Neural cell (in vitro differentiated cells): ENCODE measurements around the gene KRT5. TPM values are rescaled to one million over a fixed set of nuclear protein-coding genes. Genes with fewer than 3 reads are reported as not detected.

Experiments used
- H2AFZ ChIP-seq: fragments of 200-600, 300-800 bp; sonication (generic), shearing (Covaris generic); 2 replicates; pipeline ENCODE4 v1.6.0; 2014; ENCODE audit warnings: low read depth, mild to moderate bottlenecking, antibody characterized with exemption, low read length, moderate library complexity
- H3F3A ChIP-seq: fragments of 200-600 bp; shearing (Covaris generic); 2 replicates; pipeline ENCODE4 v1.6.1; 2016; ENCODE audit warnings: mild to moderate bottlenecking, moderate library complexity, mixed read lengths, antibody characterized with exemption, low read length; ENCODE audit not compliant: insufficient read depth, poor library complexity, severe bottlenecking
- H3K27ac ChIP-seq: fragments of 200-600, 300-800 bp; sonication (generic), shearing (Covaris generic); 2 replicates; pipeline ENCODE4 v1.5.1; 2014; ENCODE audit warnings: mild to moderate bottlenecking, low read length, moderate library complexity
- H3K27me3 ChIP-seq: fragments of 300-800, 200-600 bp; sonication (generic), shearing (Covaris generic); 2 replicates; pipeline ENCODE4 v1.6.0; 2014; ENCODE audit warnings: mild to moderate bottlenecking, low read depth, low read length, moderate library complexity; ENCODE audit not compliant: insufficient read depth
- H3K36me3 ChIP-seq: fragments of 300-800, 200-600 bp; sonication (generic), shearing (Covaris generic); 2 replicates; pipeline ENCODE4 v1.5.1; 2014; ENCODE audit warnings: mild to moderate bottlenecking, antibody characterized with exemption, low read length, moderate library complexity; ENCODE audit not compliant: insufficient read depth
- H3K4me2 ChIP-seq: fragments of 300-800, 200-600 bp; sonication (generic), shearing (Covaris generic); 2 replicates; pipeline ENCODE4 v1.6.0; 2014; ENCODE audit warnings: mild to moderate bottlenecking, low read length
- H3K4me3 ChIP-seq: fragments of 300-800, 200-600 bp; sonication (generic), shearing (Covaris generic); 2 replicates; pipeline ENCODE4 v1.5.1; 2014; ENCODE audit warnings: mild to moderate bottlenecking, low read length, moderate library complexity
- H3K79me2 ChIP-seq: fragments of 200-600 bp; shearing (Covaris generic); replicated peaks from 2 replicates; pipeline ENCODE4 v1.6.0; 2014; ENCODE audit warnings: mild to moderate bottlenecking, low read length, moderate library complexity; ENCODE audit not compliant: insufficient read depth
- H3K9ac ChIP-seq: fragments of 300-800, 200-600 bp; sonication (generic), shearing (Covaris generic); 2 replicates; pipeline ENCODE4 v1.6.1; 2016; ENCODE audit warnings: mild to moderate bottlenecking, low read length, mixed read lengths
- H3K9me2 ChIP-seq: fragments of 200-600 bp; shearing (Covaris generic); 2 replicates; pipeline ENCODE4 v1.6.1; 2016; ENCODE audit warnings: mild to moderate bottlenecking, low read length, mixed read lengths; ENCODE audit not compliant: insufficient read depth
- H3K9me3 ChIP-seq: fragments of 200-600, 300-800 bp; sonication (generic), shearing (Covaris generic); 2 replicates; pipeline ENCODE4 v1.6.1; 2016; ENCODE audit warnings: mild to moderate bottlenecking, mixed run types, low read length, moderate library complexity, mixed read lengths
- H4K20me1 ChIP-seq: fragments of 200-600 bp; shearing (Covaris generic); 2 replicates; pipeline ENCODE4 v1.6.1; 2016; ENCODE audit warnings: mild to moderate bottlenecking, mixed run types; ENCODE audit not compliant: insufficient read depth
- EP300 ChIP-seq: fragments of 450-650 bp; conservative IDR thresholded peaks from 2 replicates; pipeline ENCODE4 v1.6.1; 2014; ENCODE audit warnings: antibody characterized with exemption, mild to moderate bottlenecking, moderate library complexity; ENCODE audit not compliant: poor library complexity, severe bottlenecking
- EZH2 ChIP-seq: fragments of 200-600, 300-800 bp; shearing (Covaris generic), sonication (generic); IDR thresholded peaks from 2 replicates; pipeline ENCODE4 v1.6.1; 2014; ENCODE audit warnings: antibody characterized with exemption, low read length, borderline replicate concordance, mild to moderate bottlenecking; ENCODE audit not compliant: insufficient read depth, poor library complexity, severe bottlenecking
- MXI1 ChIP-seq: fragments of 450-650 bp; conservative IDR thresholded peaks from 2 replicates; pipeline ENCODE4 v1.6.1; 2014; ENCODE audit warnings: antibody characterized with exemption, mild to moderate bottlenecking; ENCODE audit not compliant: poor library complexity, severe bottlenecking
- POLR2AphosphoS5 ChIP-seq: IDR thresholded peaks from 2 replicates; pipeline ENCODE4 v1.6.1; 2012
- RAD21 ChIP-seq: fragments of 450-650 bp; conservative IDR thresholded peaks from 2 replicates; pipeline ENCODE4 v1.6.1; 2014; ENCODE audit warnings: antibody characterized with exemption, mild to moderate bottlenecking, moderate library complexity
- SMC3 ChIP-seq: fragments of 450-650 bp; conservative IDR thresholded peaks from 2 replicates; pipeline ENCODE4 v1.6.1; 2014; ENCODE audit warnings: antibody characterized with exemption, mild to moderate bottlenecking, moderate library complexity; ENCODE audit not compliant: poor library complexity
- TAF1 ChIP-seq: IDR thresholded peaks from 2 replicates; pipeline ENCODE4 v1.6.1; 2012; ENCODE audit warnings: low read depth
- polyA plus RNA-seq: library from polyadenylated mRNA; depleted of rRNA; stranded (reverse); fragments of >200 nt; gene quantifications from 2 replicates; pipeline ENCODE4 v1.2.3, GENCODE V29; 2014
- TF ChIP-seq, protein P1 (sequence below): IDR thresholded peaks from 2 replicates; pipeline ENCODE4 v1.6.1; 2012; ENCODE audit warnings: borderline replicate concordance
- TF ChIP-seq, protein P2 (sequence below): fragments of 450-650 bp; IDR thresholded peaks from 2 replicates; pipeline ENCODE4 v1.5.1; 2014; ENCODE audit warnings: antibody characterized with exemption, mild to moderate bottlenecking, moderate library complexity; ENCODE audit not compliant: poor library complexity, severe bottlenecking

The KRT5 gene
- polyA plus RNA-seq, 1 donor from 2014 or later, result not detected

GRCh38 chr12:52546126-52546525 lies 25.9 kb upstream of the KRT5 start:
- Histone ChIP-seq H4K20me1 (no peaks in the 10 kb centered on the region), H3K4me2 (no peak overlapping the region), H3K9me2 (no peaks in the 10 kb centered on the region), H3K27me3 (no peaks in the 10 kb centered on the region), H3K36me3 (no peaks in the 10 kb centered on the region), H3K4me3 (no peak overlapping the region), H3K79me2 (no peaks in the 10 kb centered on the region), H3K27ac (no peak overlapping the region), H2AFZ (no peak overlapping the region), H3F3A (no peaks in the 10 kb centered on the region), H3K9ac (no peak overlapping the region), H3K9me3 (no peaks in the 10 kb centered on the region)
- TF ChIP-seq TAF1 (no peak), POLR2AphosphoS5 (no peak), SMC3 (no peak), RAD21 (no peak)

DNA sequence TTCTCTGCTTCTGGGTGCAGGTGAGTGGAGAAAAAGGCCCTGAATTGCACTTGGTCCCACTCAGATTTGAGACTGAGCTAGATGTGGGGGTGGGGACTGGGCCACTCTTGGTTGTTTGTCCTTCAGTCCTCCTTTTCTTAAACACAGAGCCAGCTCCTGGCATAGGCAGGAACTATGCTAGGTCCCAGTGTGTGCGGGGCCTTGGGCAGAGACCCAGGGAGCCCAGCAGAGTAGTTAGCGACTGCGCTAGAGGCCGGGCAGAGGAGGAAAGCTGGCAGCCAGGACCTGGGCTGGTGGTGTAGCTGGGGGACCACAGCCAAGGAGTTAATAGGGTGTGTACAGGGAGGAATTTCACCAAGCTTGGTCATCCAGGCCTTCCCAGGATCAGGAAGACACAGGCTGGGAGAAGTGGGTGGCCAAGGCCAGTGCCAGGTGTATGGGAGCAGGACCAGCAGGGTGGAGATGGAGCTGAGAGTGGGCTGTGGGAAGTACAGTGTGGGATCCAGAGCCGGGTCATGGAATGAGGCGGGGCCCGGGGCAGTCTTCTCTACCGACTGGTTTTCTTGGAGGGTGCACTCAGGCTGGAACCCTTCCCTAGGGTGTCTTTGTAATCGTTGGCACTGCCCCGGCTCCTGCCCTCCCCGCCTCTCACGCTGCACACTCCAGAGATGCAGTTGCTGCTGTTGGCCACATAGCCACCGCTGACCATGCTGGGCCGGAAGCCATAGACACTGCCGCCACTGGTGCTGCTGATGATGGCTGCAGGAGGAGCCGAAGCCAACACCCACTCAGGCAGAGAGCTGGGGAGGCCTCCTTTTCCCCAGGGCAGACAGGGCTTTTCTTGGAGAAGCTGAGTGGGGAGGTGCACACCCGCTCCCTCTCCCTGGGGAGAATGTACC lies 24.0 kb upstream of the KRT5 start:
- Histone ChIP-seq H3K4me2 (no peak overlapping the region), H3K79me2 (no peaks in the 10 kb centered on the region), H3K36me3 (no peaks in the 10 kb centered on the region), H3F3A (no peaks in the 10 kb centered on the region), H3K9ac (no peak overlapping the region), H3K27ac (no peak overlapping the region), H2AFZ (no peak overlapping the region), H3K9me2 (no peaks in the 10 kb centered on the region), H3K27me3 (no peaks in the 10 kb centered on the region), H3K4me3 (no peak overlapping the region), H3K9me3 (no peaks in the 10 kb centered on the region), H4K20me1 (no peaks in the 10 kb centered on the region)
- TF ChIP-seq RAD21 (no peak), EZH2 (no peak), MXI1 (no peak), POLR2AphosphoS5 (no peak), TAF1 (no peak), EP300 (no peak)
- TF ChIP-seq, protein P1, sequence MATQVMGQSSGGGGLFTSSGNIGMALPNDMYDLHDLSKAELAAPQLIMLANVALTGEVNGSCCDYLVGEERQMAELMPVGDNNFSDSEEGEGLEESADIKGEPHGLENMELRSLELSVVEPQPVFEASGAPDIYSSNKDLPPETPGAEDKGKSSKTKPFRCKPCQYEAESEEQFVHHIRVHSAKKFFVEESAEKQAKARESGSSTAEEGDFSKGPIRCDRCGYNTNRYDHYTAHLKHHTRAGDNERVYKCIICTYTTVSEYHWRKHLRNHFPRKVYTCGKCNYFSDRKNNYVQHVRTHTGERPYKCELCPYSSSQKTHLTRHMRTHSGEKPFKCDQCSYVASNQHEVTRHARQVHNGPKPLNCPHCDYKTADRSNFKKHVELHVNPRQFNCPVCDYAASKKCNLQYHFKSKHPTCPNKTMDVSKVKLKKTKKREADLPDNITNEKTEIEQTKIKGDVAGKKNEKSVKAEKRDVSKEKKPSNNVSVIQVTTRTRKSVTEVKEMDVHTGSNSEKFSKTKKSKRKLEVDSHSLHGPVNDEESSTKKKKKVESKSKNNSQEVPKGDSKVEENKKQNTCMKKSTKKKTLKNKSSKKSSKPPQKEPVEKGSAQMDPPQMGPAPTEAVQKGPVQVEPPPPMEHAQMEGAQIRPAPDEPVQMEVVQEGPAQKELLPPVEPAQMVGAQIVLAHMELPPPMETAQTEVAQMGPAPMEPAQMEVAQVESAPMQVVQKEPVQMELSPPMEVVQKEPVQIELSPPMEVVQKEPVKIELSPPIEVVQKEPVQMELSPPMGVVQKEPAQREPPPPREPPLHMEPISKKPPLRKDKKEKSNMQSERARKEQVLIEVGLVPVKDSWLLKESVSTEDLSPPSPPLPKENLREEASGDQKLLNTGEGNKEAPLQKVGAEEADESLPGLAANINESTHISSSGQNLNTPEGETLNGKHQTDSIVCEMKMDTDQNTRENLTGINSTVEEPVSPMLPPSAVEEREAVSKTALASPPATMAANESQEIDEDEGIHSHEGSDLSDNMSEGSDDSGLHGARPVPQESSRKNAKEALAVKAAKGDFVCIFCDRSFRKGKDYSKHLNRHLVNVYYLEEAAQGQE, result no peak

DNA sequence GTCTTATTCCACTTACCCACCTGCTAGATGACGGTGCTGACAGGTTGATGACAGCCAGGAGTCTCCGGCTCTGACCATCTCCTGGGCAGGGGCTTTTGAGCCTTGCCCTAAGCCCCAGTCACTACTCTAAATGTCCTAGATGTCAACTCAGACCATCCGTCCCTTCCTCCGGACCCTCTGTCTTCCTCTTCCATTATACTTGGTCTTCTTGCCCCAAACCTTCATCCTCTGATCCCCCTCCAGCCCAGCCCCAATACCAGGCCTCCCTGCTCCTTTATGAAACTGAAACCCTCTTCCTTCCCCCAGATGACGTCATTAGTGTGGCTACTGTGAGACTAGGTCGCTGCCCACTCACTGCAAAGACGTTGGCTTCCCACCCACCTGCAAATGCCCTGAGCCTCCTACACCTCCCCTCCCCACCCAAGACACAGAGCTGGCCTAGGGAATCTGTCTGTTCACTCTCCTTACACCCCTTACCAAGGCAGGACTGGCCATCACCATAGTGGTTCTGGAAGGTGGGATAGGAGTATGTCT lies 22.7 kb upstream of the KRT5 start:
- no peak overlapping the region for H3K27ac ChIP-seq
- H3K9me2 ChIP-seq, result no peaks in the 10 kb centered on the region
- TF ChIP-seq, protein P1, result no peak
- no peak for TF ChIP-seq SMC3
- TF ChIP-seq, protein P2, sequence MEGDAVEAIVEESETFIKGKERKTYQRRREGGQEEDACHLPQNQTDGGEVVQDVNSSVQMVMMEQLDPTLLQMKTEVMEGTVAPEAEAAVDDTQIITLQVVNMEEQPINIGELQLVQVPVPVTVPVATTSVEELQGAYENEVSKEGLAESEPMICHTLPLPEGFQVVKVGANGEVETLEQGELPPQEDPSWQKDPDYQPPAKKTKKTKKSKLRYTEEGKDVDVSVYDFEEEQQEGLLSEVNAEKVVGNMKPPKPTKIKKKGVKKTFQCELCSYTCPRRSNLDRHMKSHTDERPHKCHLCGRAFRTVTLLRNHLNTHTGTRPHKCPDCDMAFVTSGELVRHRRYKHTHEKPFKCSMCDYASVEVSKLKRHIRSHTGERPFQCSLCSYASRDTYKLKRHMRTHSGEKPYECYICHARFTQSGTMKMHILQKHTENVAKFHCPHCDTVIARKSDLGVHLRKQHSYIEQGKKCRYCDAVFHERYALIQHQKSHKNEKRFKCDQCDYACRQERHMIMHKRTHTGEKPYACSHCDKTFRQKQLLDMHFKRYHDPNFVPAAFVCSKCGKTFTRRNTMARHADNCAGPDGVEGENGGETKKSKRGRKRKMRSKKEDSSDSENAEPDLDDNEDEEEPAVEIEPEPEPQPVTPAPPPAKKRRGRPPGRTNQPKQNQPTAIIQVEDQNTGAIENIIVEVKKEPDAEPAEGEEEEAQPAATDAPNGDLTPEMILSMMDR, result no peak
- no peak for TF ChIP-seq MXI1
- TF ChIP-seq EP300, result no peak
- no peak for TF ChIP-seq TAF1
- TF ChIP-seq RAD21, result no peak
- TF ChIP-seq EZH2, result no peak
- no peak for TF ChIP-seq POLR2AphosphoS5
- no peaks in the 10 kb centered on the region for H3K36me3 ChIP-seq
- H3K4me2 ChIP-seq, result no peak overlapping the region
- H3K79me2 ChIP-seq, result no peaks in the 10 kb centered on the region
- H3K27me3 ChIP-seq, result no peaks in the 10 kb centered on the region
- H3K9ac ChIP-seq, result no peak overlapping the region
- no peak overlapping the region for H3K4me3 ChIP-seq
- no peak overlapping the region for H2AFZ ChIP-seq
- H3K9me3 ChIP-seq, result no peaks in the 10 kb centered on the region
- no peaks in the 10 kb centered on the region for H3F3A ChIP-seq
- H4K20me1 ChIP-seq, result no peaks in the 10 kb centered on the region
